Neuronal stem cell (in vitro differentiated cells): ENCODE results near the gene KCNN3.

ENCODE experiments used
- DNase-seq: peaks from one replicate; pipeline ENCODE4 v3.0.0-alpha.2; 2013; ENCODE audit warnings: low spot score
- H2AFZ ChIP-seq: one replicate; pipeline ENCODE4 v1.6.1; 2013; ENCODE audit warnings: mild to moderate bottlenecking, low read length, inconsistent platforms
- H2AK5ac ChIP-seq: 2 replicates; pipeline ENCODE4 v1.6.1; 2013; ENCODE audit warnings: low read depth, mild to moderate bottlenecking, inconsistent platforms, low read length, moderate library complexity, mixed read lengths
- H2BK120ac ChIP-seq: 2 replicates; pipeline ENCODE4 v1.6.1; 2013; ENCODE audit warnings: low read depth, mild to moderate bottlenecking, inconsistent platforms, low read length, moderate library complexity, mixed read lengths
- H2BK12ac ChIP-seq: one replicate; pipeline ENCODE4 v1.6.1; 2013; ENCODE audit warnings: low read length, inconsistent platforms
- H2BK15ac ChIP-seq: 2 replicates; pipeline ENCODE4 v1.6.1; 2013; ENCODE audit warnings: mild to moderate bottlenecking, low read length, inconsistent platforms, mixed read lengths
- H2BK5ac ChIP-seq: one replicate; pipeline ENCODE4 v1.6.1; 2013; ENCODE audit warnings: inconsistent platforms, mild to moderate bottlenecking, low read length, moderate library complexity
- H3K14ac ChIP-seq: one replicate; pipeline ENCODE4 v1.6.1; 2013; ENCODE audit warnings: low read length, inconsistent platforms
- H3K18ac ChIP-seq: 2 replicates; pipeline ENCODE4 v1.6.1; 2013; ENCODE audit warnings: low read length, inconsistent platforms
- H3K23ac ChIP-seq: 2 replicates; pipeline ENCODE4 v1.6.1; 2013; ENCODE audit warnings: low read depth, mild to moderate bottlenecking, mixed read lengths, low read length, inconsistent platforms; ENCODE audit not compliant: poor library complexity
- H3K27ac ChIP-seq: replicated peaks from 3 replicates; pipeline ENCODE4 v1.5.1; 2013; ENCODE audit warnings: low read length, inconsistent platforms
- H3K27me3 ChIP-seq, 3 experiments: 2 replicates each; pipeline ENCODE4 v1.6.1; 2013; ENCODE audit warnings: low read length in 3 of 3, mild to moderate bottlenecking in 2 of 3, inconsistent platforms in 1 of 3, low read depth in 1 of 3, mixed read lengths in 1 of 3, moderate library complexity in 1 of 3; ENCODE audit not compliant: control insufficient read depth in 3 of 3, insufficient read depth in 3 of 3
- H3K36me3 ChIP-seq, 2 donors: replicated peaks in 1 of 2; 2 replicates each; pipeline ENCODE4 v1.6.1; 2013; ENCODE audit warnings: low read length in 2 of 2; ENCODE audit not compliant: control insufficient read depth in 2 of 2, insufficient read depth in 2 of 2
- H3K4ac ChIP-seq: 2 replicates; pipeline ENCODE4 v1.6.1; 2013; ENCODE audit warnings: inconsistent platforms, mild to moderate bottlenecking, low read length, moderate library complexity
- H3K4me1 ChIP-seq, 2 donors: 1 replicate in 1 of 2; 2 replicates in 1 of 2; pipeline ENCODE4 v1.6.1; 2013; ENCODE audit warnings: low read length in 2 of 2, low read depth in 1 of 2; ENCODE audit not compliant: control insufficient read depth in 2 of 2, insufficient read depth in 1 of 2
- H3K4me2 ChIP-seq: one replicate; pipeline ENCODE4 v1.6.1; 2013; ENCODE audit warnings: mild to moderate bottlenecking, low read length, inconsistent platforms; ENCODE audit not compliant: insufficient read depth, poor library complexity, severe bottlenecking
- H3K4me3 ChIP-seq, 2 donors: 2 replicates each; pipeline ENCODE4 v1.5.1; 2013; ENCODE audit warnings: low read length in 2 of 2, mild to moderate bottlenecking in 2 of 2, inconsistent platforms in 1 of 2, moderate library complexity in 1 of 2
- H3K79me1 ChIP-seq: one replicate; pipeline ENCODE4 v1.6.1; 2013; ENCODE audit warnings: low read depth, mild to moderate bottlenecking, inconsistent platforms, low read length, moderate library complexity
- H3K9ac ChIP-seq: one replicate; pipeline ENCODE4 v1.6.1; 2013; ENCODE audit warnings: mild to moderate bottlenecking, low read depth, low read length, inconsistent platforms; ENCODE audit not compliant: poor library complexity
- H3K9me3 ChIP-seq, 2 donors: replicated peaks in 1 of 2; 2 replicates each; pipeline versions ENCODE3 to v1.6.1; 2013; ENCODE audit warnings: low read length in 2 of 2, mild to moderate bottlenecking in 2 of 2, inconsistent platforms in 1 of 2, low read depth in 1 of 2, mixed read lengths in 1 of 2, moderate library complexity in 1 of 2; ENCODE audit not compliant: control insufficient read depth in 2 of 2, insufficient read depth in 1 of 2
- H4K8ac ChIP-seq: one replicate; pipeline ENCODE4 v1.6.1; 2013; ENCODE audit warnings: low read depth, mild to moderate bottlenecking, inconsistent platforms, low read length, moderate library complexity
- H4K91ac ChIP-seq: one replicate; pipeline ENCODE4 v1.6.1; 2013; ENCODE audit warnings: low read length, low read depth, mild to moderate bottlenecking, inconsistent platforms; ENCODE audit not compliant: poor library complexity
- WGBS, 2 donors: extraction: QIAGEN DNeasy Blood & Tissue Kit; methylation state at CpG; one replicate each; pipeline ENCODE4 v1.1.7; 2013; ENCODE audit warnings: missing lambda C conversion rate in 2 of 2, mixed read lengths in 1 of 2; ENCODE audit not compliant: insufficient read length in 2 of 2, insufficient replicate concordance in 1 of 2; ENCODE audit errors: extremely low coverage in 2 of 2; 5-methylcytosine and 5-hydroxymethylcytosine counted together

The KCNN3 gene

GRCh38 chr1:154902938-154903566 lies 33.0 kb upstream of the KCNN3 start:
- DNase-seq: no peak
- Histone ChIP-seq H3K79me1 (no peaks in the 10 kb centered on the region), H3K18ac (no peak overlapping the region), H3K23ac (no peak overlapping the region), H3K27ac (no peak overlapping the region), H2BK120ac (no peak overlapping the region), H3K4ac (no peak overlapping the region), H3K4me1 (no peaks in the 10 kb centered on the region), H3K36me3 (no peaks in the 10 kb centered on the region), H2BK15ac (no peak overlapping the region), H3K27me3 (no peaks in the 10 kb centered on the region), H2AK5ac (no peak overlapping the region), H2AFZ (no peak overlapping the region), H2BK5ac (no peak overlapping the region), H3K9me3 (peaks cover 6 to 10% of the 10 kb centered on the region in 2 donors), H2BK12ac (no peak overlapping the region), H3K14ac (no peak overlapping the region), H3K9ac (no peak overlapping the region), H4K8ac (no peak overlapping the region), H3K4me2 (no peak overlapping the region), H3K4me3 (no peak overlapping the region), H4K91ac (no peak overlapping the region)
- WGBS, 2 donors: no CpG with 5 or more reads among the region's 3 CpGs

- DNase-seq: no peak
- Histone ChIP-seq H3K9ac (no peak overlapping the region), H4K91ac (no peak overlapping the region), H2BK12ac (no peak overlapping the region), H2AK5ac (no peak overlapping the region), H2BK5ac (no peak overlapping the region), H2BK120ac (no peak overlapping the region), H4K8ac (no peak overlapping the region), H3K36me3 (no peaks in the 10 kb centered on the region), H2BK15ac (no peak overlapping the region), H3K4me2 (no peak overlapping the region), H3K79me1 (no peaks in the 10 kb centered on the region), H3K9me3 (no peaks in the 10 kb centered on the region), H3K27ac (no peak overlapping the region), H3K18ac (no peak overlapping the region), H3K4me1 (peaks cover 6 to 7% of the 10 kb centered on the region in 2 donors), H3K23ac (no peak overlapping the region), H3K4ac (no peak overlapping the region), H2AFZ (no peak overlapping the region), H3K14ac (no peak overlapping the region), H3K4me3 (no peak overlapping the region), H3K27me3 (no peaks in the 10 kb centered on the region)
- no CpG with 5 or more reads among the region's 1 CpG for WGBS, 2 donors
These were observed 31.5 kb upstream of the KCNN3 start for GRCh38 chr1:154901591-154901990.

- no peak overlapping the region for H3K9ac ChIP-seq
- H2BK15ac ChIP-seq: no peak overlapping the region
- H3K27me3 ChIP-seq: no peaks in the 10 kb centered on the region
- WGBS, 2 donors: no CpG with 5 or more reads among the region's 6 CpGs
- H2BK120ac ChIP-seq: no peak overlapping the region
- no peak overlapping the region for H4K91ac ChIP-seq
- H2BK5ac ChIP-seq: no peak overlapping the region
- no peak overlapping the region for H3K18ac ChIP-seq
- no peak overlapping the region for H3K27ac ChIP-seq
- no peaks in the 10 kb centered on the region for H3K9me3 ChIP-seq
- no peak overlapping the region for H2BK12ac ChIP-seq
- no peaks in the 10 kb centered on the region for H3K36me3 ChIP-seq
- H4K8ac ChIP-seq: no peak overlapping the region
- no peak overlapping the region for H3K4ac ChIP-seq
- DNase-seq: no peak
- H3K4me3 ChIP-seq: no peak overlapping the region
- H3K79me1 ChIP-seq: no peaks in the 10 kb centered on the region
- H3K23ac ChIP-seq: no peak overlapping the region
- no peak overlapping the region for H2AK5ac ChIP-seq
- no peak overlapping the region for H3K4me2 ChIP-seq
- H3K14ac ChIP-seq: no peak overlapping the region
- peaks cover 8 to 9% of the 10 kb centered on the region in 2 donors for H3K4me1 ChIP-seq
- H2AFZ ChIP-seq: no peak overlapping the region
These were observed 29.0 kb upstream of the KCNN3 start for GRCh38 chr1:154899041-154899440.

- Histone ChIP-seq H4K8ac (no peak overlapping the region), H3K9ac (no peak overlapping the region), H3K9me3 (no peaks in the 10 kb centered on the region), H4K91ac (no peak overlapping the region), H3K4ac (no peak overlapping the region), H2BK120ac (no peak overlapping the region), H3K14ac (no peak overlapping the region), H3K4me1 (peaks cover 8 to 9% of the 10 kb centered on the region in 2 donors), H2AK5ac (peak overlapping the region; percentile 70), H2BK5ac (no peak overlapping the region), H3K79me1 (no peaks in the 10 kb centered on the region), H3K27me3 (no peaks in the 10 kb centered on the region), H3K4me2 (no peak overlapping the region), H3K18ac (peak overlapping the region; percentile 11), H3K23ac (no peak overlapping the region), H2AFZ (peak overlapping the region; percentile 69), H2BK15ac (peak overlapping the region; percentile 81), H3K4me3 (no peak overlapping the region), H3K36me3 (no peaks in the 10 kb centered on the region), H2BK12ac (peak overlapping the region; percentile 73), H3K27ac (no peak overlapping the region)
- no peak for DNase-seq
- no CpG with 5 or more reads among the region's 10 CpGs for WGBS, 2 donors
These were observed 26.7 kb upstream of the KCNN3 start for GRCh38 chr1:154896771-154897286.
